Astrocyte (in vitro differentiated cells and primary cell): Measurements from ENCODE around the gene CYP21A2. TPM values are rescaled to one million over a fixed set of nuclear protein-coding genes. Genes with fewer than 3 reads are reported as not detected.

Source experiments
- DNase-seq: peaks from one replicate; pipeline ENCODE4 v3.0.0-alpha.2; 2010; ENCODE audit warnings: low read depth
- FAIRE-seq: peaks from 2 replicates; lab custom pipeline; 2011; peaks lifted over from hg19 to GRCh38; lab: Jason Lieb, UNC
- H2AFZ ChIP-seq: 2 replicates; pipeline ENCODE4 v1.6.0; 2012; ENCODE audit warnings: low read depth, low read length, inconsistent platforms
- H3K27ac ChIP-seq: 2 replicates; pipeline ENCODE4 v1.5.1; 2011; ENCODE audit warnings: low read depth, low read length, inconsistent platforms
- H3K27me3 ChIP-seq: 2 replicates; pipeline ENCODE4 v1.6.0; 2011; ENCODE audit warnings: low read length, inconsistent platforms; ENCODE audit not compliant: insufficient read depth
- H3K36me3 ChIP-seq: 2 replicates; pipeline ENCODE4 v1.5.1; 2011; ENCODE audit warnings: low read length, inconsistent platforms; ENCODE audit not compliant: insufficient read depth
- H3K4me1 ChIP-seq: 2 replicates; pipeline ENCODE4 v1.5.1; 2011; ENCODE audit warnings: low read length, inconsistent platforms; ENCODE audit not compliant: insufficient read depth
- H3K4me2 ChIP-seq: 2 replicates; pipeline ENCODE4 v1.6.0; 2012; ENCODE audit warnings: low read length, inconsistent platforms
- H3K4me3 ChIP-seq: 2 replicates; pipeline ENCODE4 v1.5.1; 2011; ENCODE audit warnings: low read depth, mild to moderate bottlenecking, low read length, inconsistent platforms; ENCODE audit not compliant: insufficient read depth
- H3K79me2 ChIP-seq: 2 replicates; pipeline ENCODE4 v1.6.0; 2012; ENCODE audit warnings: mild to moderate bottlenecking, low read length, inconsistent platforms; ENCODE audit not compliant: insufficient read depth
- H3K9ac ChIP-seq: 2 replicates; pipeline ENCODE4 v1.6.0; 2012; ENCODE audit warnings: mild to moderate bottlenecking, low read length, inconsistent platforms
- H3K9me3 ChIP-seq: 2 replicates; pipeline ENCODE4 v1.5.1; 2012; ENCODE audit warnings: low read depth, mild to moderate bottlenecking, low read length, inconsistent platforms; ENCODE audit not compliant: insufficient read depth
- H4K20me1 ChIP-seq: 2 replicates; pipeline ENCODE4 v1.6.0; 2012; ENCODE audit warnings: low read length, inconsistent platforms; ENCODE audit not compliant: insufficient read depth
- H3K27ac Mint-ChIP-seq: one replicate; pipeline ENCODE4 v1.8.0; 2021; ENCODE audit warnings: mild to moderate bottlenecking, mixed read lengths; ENCODE audit not compliant: unreplicated experiment
- H3K27me3 Mint-ChIP-seq: one replicate; pipeline ENCODE4 v1.8.0; 2021; ENCODE audit warnings: low read depth, mixed read lengths; ENCODE audit not compliant: unreplicated experiment
- H3K36me3 Mint-ChIP-seq: one replicate; pipeline ENCODE4 v1.8.0; 2021; ENCODE audit warnings: low read depth, mixed read lengths; ENCODE audit not compliant: unreplicated experiment
- H3K4me1 Mint-ChIP-seq: one replicate; pipeline ENCODE4 v1.8.0; 2021; ENCODE audit warnings: low read depth, mixed read lengths; ENCODE audit not compliant: unreplicated experiment
- H3K4me3 Mint-ChIP-seq: one replicate; pipeline ENCODE4 v1.8.0; 2021; ENCODE audit warnings: mild to moderate bottlenecking, moderate library complexity, mixed read lengths; ENCODE audit not compliant: unreplicated experiment
- H3K9me3 Mint-ChIP-seq: one replicate; pipeline ENCODE4 v1.8.0; 2021; ENCODE audit warnings: mild to moderate bottlenecking, mixed read lengths; ENCODE audit not compliant: unreplicated experiment
- EZH2 ChIP-seq: IDR thresholded peaks from 2 replicates; pipeline ENCODE4 v1.6.1; 2012; ENCODE audit warnings: mild to moderate bottlenecking, low read length, inconsistent platforms; ENCODE audit not compliant: insufficient read depth
- total RNA-seq: library from RNA; stranded (reverse); gene quantifications from 2 replicates; pipeline ENCODE4 v1.2.1, GENCODE V29; 2021
- TF ChIP-seq, protein P1 (sequence below): IDR thresholded peaks from 2 replicates; pipeline ENCODE4 v1.5.1; 2011; ENCODE audit warnings: low read depth, mild to moderate bottlenecking, inconsistent platforms, low read length, moderate library complexity; ENCODE audit not compliant: insufficient read depth

CYP21A2 gene
- total RNA-seq, 1 donor from 2014 or later = 0.11 TPM

- H3K4me3 ChIP-seq = no peak overlapping the region
- Mint-ChIP-seq H3K36me3 (peaks cover 2% of the 10 kb centered on the region), H3K9me3 (peaks cover 3% of the 10 kb centered on the region), H3K27me3 (peaks cover 87% of the 10 kb centered on the region), H3K27ac (no peak overlapping the region), H3K4me1 (peaks cover 7% of the 10 kb centered on the region), H3K4me3 (no peak overlapping the region)
- peaks cover 74% of the 10 kb centered on the region for H3K27me3 ChIP-seq
- TF ChIP-seq, protein P1, sequence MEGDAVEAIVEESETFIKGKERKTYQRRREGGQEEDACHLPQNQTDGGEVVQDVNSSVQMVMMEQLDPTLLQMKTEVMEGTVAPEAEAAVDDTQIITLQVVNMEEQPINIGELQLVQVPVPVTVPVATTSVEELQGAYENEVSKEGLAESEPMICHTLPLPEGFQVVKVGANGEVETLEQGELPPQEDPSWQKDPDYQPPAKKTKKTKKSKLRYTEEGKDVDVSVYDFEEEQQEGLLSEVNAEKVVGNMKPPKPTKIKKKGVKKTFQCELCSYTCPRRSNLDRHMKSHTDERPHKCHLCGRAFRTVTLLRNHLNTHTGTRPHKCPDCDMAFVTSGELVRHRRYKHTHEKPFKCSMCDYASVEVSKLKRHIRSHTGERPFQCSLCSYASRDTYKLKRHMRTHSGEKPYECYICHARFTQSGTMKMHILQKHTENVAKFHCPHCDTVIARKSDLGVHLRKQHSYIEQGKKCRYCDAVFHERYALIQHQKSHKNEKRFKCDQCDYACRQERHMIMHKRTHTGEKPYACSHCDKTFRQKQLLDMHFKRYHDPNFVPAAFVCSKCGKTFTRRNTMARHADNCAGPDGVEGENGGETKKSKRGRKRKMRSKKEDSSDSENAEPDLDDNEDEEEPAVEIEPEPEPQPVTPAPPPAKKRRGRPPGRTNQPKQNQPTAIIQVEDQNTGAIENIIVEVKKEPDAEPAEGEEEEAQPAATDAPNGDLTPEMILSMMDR = no peak
- H3K9me3 ChIP-seq = no peaks in the 10 kb centered on the region
- H4K20me1 ChIP-seq = peaks cover 35% of the 10 kb centered on the region
- no peak overlapping the region for H2AFZ ChIP-seq
- H3K27ac ChIP-seq = no peak overlapping the region
- no peak for DNase-seq
- no peak overlapping the region for H3K9ac ChIP-seq
- no peak for FAIRE-seq
- H3K79me2 ChIP-seq = no peaks in the 10 kb centered on the region
- no peaks in the 10 kb centered on the region for H3K36me3 ChIP-seq
- H3K4me2 ChIP-seq = no peak overlapping the region
- H3K4me1 ChIP-seq = peaks cover 23% of the 10 kb centered on the region
Observed at GRCh38 chr6:32087574-32088486, 49.6 kb downstream of the CYP21A2 start.

GRCh38 chr6:32088487-32089049 lies 50.4 kb downstream of the CYP21A2 start:
- no peak for DNase-seq
- peaks cover 76% of the 10 kb centered on the region for H3K27me3 ChIP-seq
- peaks cover 34% of the 10 kb centered on the region for H4K20me1 ChIP-seq
- Mint-ChIP-seq H3K27me3 (peaks cover 87% of the 10 kb centered on the region), H3K27ac (no peak overlapping the region), H3K9me3 (peaks cover 1% of the 10 kb centered on the region), H3K4me3 (no peak overlapping the region), H3K36me3 (peaks cover 2% of the 10 kb centered on the region), H3K4me1 (peaks cover 4% of the 10 kb centered on the region)
- H3K4me2 ChIP-seq = no peak overlapping the region
- FAIRE-seq = no peak
- no peak overlapping the region for H3K27ac ChIP-seq
- peaks cover 24% of the 10 kb centered on the region for H3K4me1 ChIP-seq
- H3K9ac ChIP-seq = no peak overlapping the region
- H3K36me3 ChIP-seq = no peaks in the 10 kb centered on the region
- H3K79me2 ChIP-seq = no peaks in the 10 kb centered on the region
- H3K4me3 ChIP-seq = no peak overlapping the region
- TF ChIP-seq EZH2 = no peak
- H3K9me3 ChIP-seq = no peaks in the 10 kb centered on the region
- no peak overlapping the region for H2AFZ ChIP-seq

DNA sequence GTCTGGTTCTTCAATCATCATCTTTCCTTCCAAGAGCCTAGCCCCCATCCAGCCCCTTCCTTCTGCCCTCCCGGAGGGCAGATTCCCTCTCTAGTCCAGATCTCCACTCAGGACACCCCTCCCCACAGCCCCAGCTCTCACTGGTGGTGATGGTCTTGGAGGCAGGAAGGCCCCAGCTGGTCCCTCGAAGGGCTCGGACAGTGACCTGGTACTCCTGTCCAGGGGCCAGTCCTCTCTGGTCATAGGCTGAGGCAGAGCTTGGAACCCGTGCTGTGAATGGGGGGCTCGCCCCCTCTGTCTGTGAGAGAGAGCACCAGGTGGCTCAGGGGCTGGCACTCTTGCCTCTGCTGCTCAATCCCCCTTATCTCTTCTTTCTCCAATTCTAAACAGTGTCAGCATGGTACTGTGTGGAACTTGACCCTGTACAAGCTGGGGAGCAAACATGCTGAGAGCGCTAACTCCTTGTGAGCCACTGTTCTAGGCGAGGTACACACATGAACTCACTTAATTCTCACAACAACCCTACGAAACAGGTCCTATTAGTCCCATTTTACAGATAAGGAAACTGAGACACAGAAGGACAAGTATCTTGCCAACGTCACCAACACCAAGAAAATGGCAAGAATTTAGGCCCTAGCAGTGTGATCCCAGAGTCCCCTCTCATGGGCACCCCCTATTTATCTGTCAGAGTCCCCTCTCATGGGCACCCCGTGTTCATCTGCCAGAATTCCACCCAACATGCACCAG lies 51.0 kb downstream of the CYP21A2 start:
- no peak overlapping the region for H3K4me3 Mint-ChIP-seq
- peaks cover 87% of the 10 kb centered on the region for H3K27me3 Mint-ChIP-seq
- Histone ChIP-seq H3K4me3 (no peak overlapping the region), H3K4me1 (peaks cover 24% of the 10 kb centered on the region), H2AFZ (no peak overlapping the region), H3K9me3 (no peaks in the 10 kb centered on the region), H3K79me2 (no peaks in the 10 kb centered on the region), H3K4me2 (no peak overlapping the region), H3K27me3 (peaks cover 74% of the 10 kb centered on the region), H3K9ac (no peak overlapping the region), H3K36me3 (no peaks in the 10 kb centered on the region), H3K27ac (no peak overlapping the region), H4K20me1 (peaks cover 30% of the 10 kb centered on the region)
- peaks cover under 1% of the 10 kb centered on the region for H3K9me3 Mint-ChIP-seq
- no peak for DNase-seq
- FAIRE-seq = no peak
- H3K4me1 Mint-ChIP-seq = peaks cover 4% of the 10 kb centered on the region
- TF ChIP-seq, protein P1 = no peak
- TF ChIP-seq EZH2 = no peak
- no peak overlapping the region for H3K27ac Mint-ChIP-seq
- peaks cover 2% of the 10 kb centered on the region for H3K36me3 Mint-ChIP-seq
